ENCODE data around the gene GTF2B. TPM values are rescaled to one million over a fixed set of nuclear protein-coding genes. Genes with fewer than 3 reads are reported as not detected.
"Not testable (repeated sequence)": the region's sequence is repeated elsewhere in the genome, so short reads cannot be mapped to it uniquely, and the experiment has no call there.

The GTF2B gene
- total RNA-seq, 2 donors from 2014 or later: 38.8 to 39.3 TPM

DNA sequence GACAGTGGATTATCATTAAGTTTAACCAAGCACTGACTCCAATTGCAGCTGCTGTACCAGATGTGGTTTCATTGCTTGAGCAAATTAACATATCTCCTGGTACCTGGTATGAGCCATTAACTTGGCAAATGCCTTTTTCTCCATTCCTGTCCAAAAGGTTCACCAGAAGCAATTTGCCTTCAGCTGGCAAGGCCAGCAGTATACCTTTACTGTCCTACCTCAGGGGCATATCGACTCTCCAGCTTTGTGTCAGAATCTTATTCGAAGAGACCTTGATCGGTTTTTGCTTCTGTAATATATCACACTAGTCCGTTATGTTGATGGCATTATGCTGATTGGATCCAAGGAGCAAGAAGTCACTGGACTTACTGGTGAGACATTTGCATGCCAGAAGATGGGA, 9.5 kb upstream of the GTF2B start:
- Mint-ChIP-seq H3K4me1 (no peaks in the 10 kb centered on the region), H3K36me3 (ENCODE audit: low read depth) (no peaks in the 10 kb centered on the region), H3K4me3 (no peak overlapping the region), H3K27ac (no peak overlapping the region), H3K9me3 (no peaks in the 10 kb centered on the region), H3K27me3 (no peaks in the 10 kb centered on the region)
- no peak for ATAC-seq (replicated peaks)

DNA sequence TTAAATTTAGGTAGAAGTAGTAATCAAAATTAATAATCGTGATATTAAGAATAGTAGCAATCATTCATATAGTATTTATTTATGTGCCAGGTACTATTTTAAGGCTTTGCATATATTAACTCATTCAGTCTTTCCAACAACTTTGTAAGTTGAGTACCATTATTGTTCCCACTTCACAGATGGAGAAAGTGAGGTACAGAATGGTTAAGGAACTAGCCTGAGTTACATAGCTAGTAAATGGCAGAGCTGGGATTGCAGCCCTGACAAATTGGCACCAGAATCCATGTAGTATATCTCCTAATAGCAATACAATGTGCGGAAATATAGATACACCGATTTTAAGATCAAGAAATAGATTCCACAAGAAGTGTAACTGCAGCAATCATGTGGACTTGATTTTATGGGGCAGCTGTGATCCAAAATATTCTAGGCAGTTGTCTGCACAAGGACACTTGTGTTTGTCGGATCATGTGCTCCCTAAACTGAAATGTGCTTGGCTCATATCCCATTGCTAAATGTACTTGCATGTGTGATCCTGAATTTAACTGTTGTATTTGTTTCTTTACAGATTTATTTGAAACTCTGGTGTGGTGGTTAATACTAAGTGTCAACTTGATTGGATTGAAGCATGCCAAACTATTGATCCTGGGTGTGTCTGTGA, 5.8 kb upstream of the GTF2B start:
- Mint-ChIP-seq H3K27ac (no peak overlapping the region), H3K4me3 (no peak overlapping the region), H3K4me1 (peaks cover 4% of the 10 kb centered on the region), H3K27me3 (no peaks in the 10 kb centered on the region), H3K9me3 (no peaks in the 10 kb centered on the region), H3K36me3 (ENCODE audit: low read depth) (no peaks in the 10 kb centered on the region)
- ATAC-seq (replicated peaks): no peak

DNA sequence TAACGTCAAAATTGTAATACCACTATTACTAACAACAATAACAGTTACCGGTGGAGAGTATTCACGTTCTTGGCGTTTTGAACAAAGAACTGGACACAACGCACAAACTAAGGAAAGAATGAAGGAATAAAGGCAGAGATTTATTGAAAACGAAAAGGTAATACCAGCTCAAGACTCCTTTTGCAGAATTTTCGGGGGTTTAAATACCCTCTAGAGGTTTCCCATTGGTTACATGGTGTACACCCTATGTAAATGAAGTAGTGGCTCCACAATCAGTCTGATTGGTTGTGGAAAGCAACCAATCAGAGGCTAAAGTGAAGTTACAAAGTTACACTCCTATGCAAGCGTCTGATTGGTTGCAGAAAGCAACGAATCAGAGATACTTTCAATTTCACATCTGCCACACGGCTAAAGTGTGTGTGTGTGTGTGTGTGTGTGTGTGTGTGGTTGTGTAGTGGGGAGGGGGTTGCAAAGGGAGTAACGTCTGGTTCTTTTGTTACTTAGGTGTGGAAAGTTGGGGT, 1.1 kb upstream of the GTF2B start:
- Mint-ChIP-seq H3K36me3 (ENCODE audit: low read depth) (peaks cover 39% of the 10 kb centered on the region), H3K9me3 (no peaks in the 10 kb centered on the region), H3K4me3 (peak overlapping the region; percentile 92), H3K27me3 (no peaks in the 10 kb centered on the region), H3K27ac (peak overlapping the region; percentile 98), H3K4me1 (peaks cover 27% of the 10 kb centered on the region)
- peak; percentile 44 for ATAC-seq (replicated peaks)

DNA sequence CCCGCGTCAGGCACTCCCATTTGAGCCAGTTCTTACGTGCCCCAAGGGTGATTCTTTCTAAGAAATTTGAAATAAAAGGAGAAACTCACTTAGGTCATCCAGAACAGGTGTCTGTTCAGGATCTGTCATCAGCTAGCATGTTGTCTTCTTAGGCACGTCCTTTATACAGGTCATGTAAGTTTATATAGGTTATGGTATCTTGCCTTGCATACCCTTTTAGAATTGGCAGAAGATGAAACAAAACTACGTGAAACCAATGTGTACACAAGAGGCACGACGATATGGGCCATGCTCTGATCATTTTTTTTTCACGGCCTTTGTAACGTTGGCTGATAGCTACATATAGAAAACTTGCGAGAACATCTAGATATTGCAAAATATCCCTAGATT, 579 bp upstream of the GTF2B start:
- ATAC-seq (replicated peaks): peak; percentile 19
- Mint-ChIP-seq H3K4me1 (peaks cover 27% of the 10 kb centered on the region), H3K9me3 (no peaks in the 10 kb centered on the region), H3K36me3 (ENCODE audit: low read depth) (peaks cover 44% of the 10 kb centered on the region), H3K27me3 (no peaks in the 10 kb centered on the region), H3K4me3 (peak overlapping the region; percentile 92), H3K27ac (peak overlapping the region; percentile 98)

DNA sequence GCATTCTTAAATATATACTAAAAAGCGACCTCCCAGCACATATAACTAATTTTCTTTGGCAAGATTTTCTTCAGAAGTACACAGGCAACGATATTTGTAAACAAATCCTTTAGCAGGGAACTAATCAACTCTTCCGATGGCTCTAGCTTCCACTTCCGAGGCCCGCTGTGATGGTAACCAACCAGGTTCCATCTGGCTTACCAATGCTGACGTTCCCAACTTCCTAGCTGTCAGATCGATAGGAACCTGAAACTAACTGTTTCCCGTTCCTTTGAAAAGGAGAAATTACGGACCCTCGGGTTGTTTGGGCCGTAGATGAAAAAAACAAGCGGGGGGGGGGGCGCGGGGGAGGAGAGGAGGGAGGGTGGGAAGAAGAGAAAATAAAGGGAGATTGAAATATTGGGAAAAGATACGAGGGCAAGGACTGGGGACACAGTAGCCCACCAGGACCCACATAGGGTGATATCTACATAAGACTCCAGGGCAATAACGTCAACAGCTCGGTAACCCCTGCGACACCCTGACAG, 513 bp downstream of the GTF2B start:
- H3K36me3 Mint-ChIP-seq (ENCODE audit: low read depth): peaks cover 55% of the 10 kb centered on the region
- H3K4me3 Mint-ChIP-seq: peak overlapping the region; percentile 92
- peaks cover 27% of the 10 kb centered on the region for H3K4me1 Mint-ChIP-seq
- peak overlapping the region; percentile 98 for H3K27ac Mint-ChIP-seq
- no peaks in the 10 kb centered on the region for H3K27me3 Mint-ChIP-seq
- ATAC-seq (replicated peaks): peak; percentile 39
- no peaks in the 10 kb centered on the region for H3K9me3 Mint-ChIP-seq

DNA sequence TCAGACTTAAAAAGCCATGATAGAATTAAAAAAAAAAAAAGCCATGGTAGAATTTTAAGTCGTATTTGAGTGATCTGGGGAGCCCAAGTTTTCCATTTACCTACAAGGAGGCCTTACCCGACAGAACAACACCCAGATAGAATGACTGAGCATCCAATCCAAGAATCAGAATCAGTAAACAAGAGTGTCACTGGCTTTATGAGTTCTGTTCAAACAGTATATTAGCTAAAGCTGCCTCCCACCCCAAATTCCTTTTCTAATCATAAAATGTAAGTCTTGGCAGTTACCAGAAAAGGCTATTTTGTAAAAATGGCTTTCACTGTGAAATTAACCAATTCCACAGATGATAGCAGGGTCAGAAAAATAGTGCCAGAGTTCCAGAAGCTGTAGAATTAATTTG, 1.2 kb downstream of the GTF2B start:
- peaks cover 62% of the 10 kb centered on the region for H3K36me3 Mint-ChIP-seq (ENCODE audit: low read depth)
- H3K27ac Mint-ChIP-seq: peak overlapping the region; percentile 98
- peaks cover 27% of the 10 kb centered on the region for H3K4me1 Mint-ChIP-seq
- peak overlapping the region; percentile 92 for H3K4me3 Mint-ChIP-seq
- no peaks in the 10 kb centered on the region for H3K9me3 Mint-ChIP-seq
- no peaks in the 10 kb centered on the region for H3K27me3 Mint-ChIP-seq
- ATAC-seq (replicated peaks): no peak

DNA sequence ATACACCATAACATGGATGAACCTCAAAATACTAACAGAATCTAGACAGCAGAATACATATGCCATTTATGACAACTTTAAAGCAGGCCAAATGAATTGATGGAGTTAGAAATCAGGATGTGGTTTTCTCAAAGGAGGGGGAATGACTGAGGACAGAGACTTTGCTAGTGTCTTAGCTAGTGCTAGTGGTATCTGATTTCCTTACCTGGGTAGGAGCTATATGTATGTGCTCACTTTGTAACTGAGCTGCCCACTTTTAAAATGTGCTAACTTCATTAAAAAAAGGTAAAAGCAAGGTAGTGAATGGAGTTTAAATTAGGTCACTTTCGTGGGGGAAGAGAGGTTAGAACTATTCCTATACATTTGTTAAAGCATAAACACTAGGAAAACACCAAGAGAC, 2.6 kb downstream of the GTF2B start:
- Mint-ChIP-seq H3K9me3 (no peaks in the 10 kb centered on the region), H3K27ac (peak overlapping the region; percentile 77), H3K36me3 (ENCODE audit: low read depth) (peaks cover 76% of the 10 kb centered on the region), H3K4me1 (peaks cover 27% of the 10 kb centered on the region), H3K4me3 (peak overlapping the region; percentile 92), H3K27me3 (no peaks in the 10 kb centered on the region)
- ATAC-seq (replicated peaks): peak; percentile 22

DNA sequence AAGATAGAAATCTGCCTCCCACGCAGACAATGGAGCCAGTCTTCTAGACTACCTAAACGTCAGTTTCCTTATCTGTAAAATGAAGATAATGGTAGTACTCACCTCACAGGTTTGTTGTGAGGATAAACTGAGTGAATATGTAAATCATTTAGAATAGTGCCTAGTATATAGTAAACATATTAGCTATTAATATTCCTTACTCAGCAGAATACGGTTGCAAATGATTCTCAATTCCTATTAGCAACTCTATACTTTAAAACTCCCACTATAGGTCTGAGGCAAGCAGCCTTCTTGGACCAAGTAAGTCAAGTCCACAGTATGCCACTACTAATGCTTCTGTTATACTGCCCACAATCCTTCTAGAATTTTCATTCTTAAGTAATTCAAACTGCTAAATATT, 5.4 kb downstream of the GTF2B start:
- Mint-ChIP-seq H3K36me3 (ENCODE audit: low read depth) (peaks cover 95% of the 10 kb centered on the region), H3K9me3 (no peaks in the 10 kb centered on the region), H3K4me3 (no peak overlapping the region), H3K27ac (no peak overlapping the region), H3K4me1 (peaks cover 28% of the 10 kb centered on the region), H3K27me3 (no peaks in the 10 kb centered on the region)
- no peak for ATAC-seq (replicated peaks)

DNA sequence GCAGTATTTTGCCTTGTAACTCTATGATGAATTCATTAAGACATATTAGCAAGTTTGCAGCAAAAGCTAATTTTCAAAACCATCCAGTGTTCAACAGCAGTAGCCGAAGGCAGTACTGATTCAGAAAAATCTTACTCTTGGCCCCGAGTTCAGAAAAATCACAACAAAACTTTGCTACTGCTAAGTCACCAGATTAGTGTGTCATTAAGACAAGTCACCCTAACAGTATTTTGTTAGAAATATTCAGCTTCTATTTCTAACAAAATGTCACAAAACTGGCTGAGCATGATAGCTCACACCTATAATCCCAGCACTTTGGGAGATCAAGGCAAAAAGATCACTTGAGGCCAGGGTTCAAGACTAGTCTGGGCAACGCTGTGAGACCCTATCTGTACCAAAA, 8.2 kb downstream of the GTF2B start:
- Mint-ChIP-seq H3K4me1 (peaks cover 20% of the 10 kb centered on the region), H3K9me3 (no peaks in the 10 kb centered on the region), H3K36me3 (ENCODE audit: low read depth) (peaks cover 97% of the 10 kb centered on the region), H3K4me3 (peak overlapping the region; percentile 33), H3K27ac (no peak overlapping the region), H3K27me3 (no peaks in the 10 kb centered on the region)
- ATAC-seq (replicated peaks): no peak

DNA sequence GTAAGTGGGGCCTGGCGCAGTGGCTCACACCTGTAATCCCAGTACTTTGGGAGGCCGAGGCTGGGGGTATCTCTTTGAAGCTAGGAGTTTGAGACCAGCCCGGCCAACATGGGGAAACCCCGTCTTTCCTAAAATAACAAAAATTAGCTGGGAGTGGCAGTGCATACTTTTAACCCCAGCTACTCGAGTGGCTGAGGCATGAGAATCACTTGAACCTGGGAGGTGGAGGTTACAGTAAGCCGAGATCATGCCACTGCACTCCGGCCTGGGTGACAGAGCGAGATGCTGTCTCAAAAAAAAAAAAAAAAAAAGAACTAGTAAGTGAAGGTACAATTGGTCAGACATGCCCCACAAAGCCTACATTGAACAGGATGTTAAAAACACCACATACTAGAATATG, 10.7 kb downstream of the GTF2B start:
- not testable (repeated sequence) for H3K4me3 Mint-ChIP-seq; H3K27me3 Mint-ChIP-seq; ATAC-seq (replicated peaks); H3K27ac Mint-ChIP-seq; H3K9me3 Mint-ChIP-seq
- Mint-ChIP-seq H3K4me1 (peaks cover 25% of the 10 kb centered on the region), H3K36me3 (ENCODE audit: low read depth) (peaks cover 85% of the 10 kb centered on the region)

DNA sequence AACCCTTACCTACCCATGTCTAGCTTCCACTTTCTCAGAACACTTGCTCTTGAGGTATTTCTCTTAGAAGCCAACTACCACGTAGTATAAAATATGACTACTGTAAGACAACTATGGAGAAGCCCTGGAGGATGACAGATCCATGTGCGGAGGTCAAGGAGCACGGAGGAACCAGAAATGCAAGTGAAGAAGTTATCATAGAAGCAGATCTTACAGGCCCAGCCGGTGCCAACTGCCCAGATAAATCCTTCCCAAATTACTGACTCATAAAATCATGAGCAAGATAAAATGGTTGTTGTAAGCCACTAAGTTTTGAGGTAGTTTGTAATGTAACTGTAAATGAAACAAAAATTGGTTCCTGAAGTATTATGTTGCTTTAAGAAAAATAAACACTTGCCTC, 12.6 kb downstream of the GTF2B start:
- peaks cover 33% of the 10 kb centered on the region for H3K4me1 Mint-ChIP-seq
- no peaks in the 10 kb centered on the region for H3K9me3 Mint-ChIP-seq
- H3K27me3 Mint-ChIP-seq: no peaks in the 10 kb centered on the region
- ATAC-seq (replicated peaks): no peak
- no peak overlapping the region for H3K27ac Mint-ChIP-seq
- H3K4me3 Mint-ChIP-seq: no peak overlapping the region
- H3K36me3 Mint-ChIP-seq (ENCODE audit: low read depth): peaks cover 77% of the 10 kb centered on the region

DNA sequence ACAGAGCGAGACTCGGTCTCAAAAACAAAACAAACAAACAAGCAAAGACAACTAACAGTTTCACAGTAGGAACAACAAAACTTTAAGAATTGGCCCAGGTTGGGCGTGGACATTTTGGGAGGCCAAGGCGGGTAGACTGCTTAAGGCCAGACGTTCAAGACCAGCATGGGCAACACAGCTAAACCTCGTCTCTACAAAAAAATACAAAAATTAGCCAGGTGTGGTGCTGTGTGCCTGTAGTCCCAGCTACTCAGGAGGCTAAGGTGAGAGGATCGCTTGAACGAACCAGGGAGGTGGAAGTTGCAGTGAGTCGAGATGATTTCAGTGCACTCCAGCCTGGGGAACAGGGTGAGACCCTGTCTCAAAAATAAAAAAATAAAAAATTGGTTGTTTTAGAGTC, 13.5 kb downstream of the GTF2B start:
- Mint-ChIP-seq H3K9me3 (no peaks in the 10 kb centered on the region), H3K27me3 (no peaks in the 10 kb centered on the region), H3K4me3 (no peak overlapping the region), H3K4me1 (peaks cover 33% of the 10 kb centered on the region), H3K36me3 (ENCODE audit: low read depth) (peaks cover 74% of the 10 kb centered on the region), H3K27ac (no peak overlapping the region)
- no peak for ATAC-seq (replicated peaks)

DNA sequence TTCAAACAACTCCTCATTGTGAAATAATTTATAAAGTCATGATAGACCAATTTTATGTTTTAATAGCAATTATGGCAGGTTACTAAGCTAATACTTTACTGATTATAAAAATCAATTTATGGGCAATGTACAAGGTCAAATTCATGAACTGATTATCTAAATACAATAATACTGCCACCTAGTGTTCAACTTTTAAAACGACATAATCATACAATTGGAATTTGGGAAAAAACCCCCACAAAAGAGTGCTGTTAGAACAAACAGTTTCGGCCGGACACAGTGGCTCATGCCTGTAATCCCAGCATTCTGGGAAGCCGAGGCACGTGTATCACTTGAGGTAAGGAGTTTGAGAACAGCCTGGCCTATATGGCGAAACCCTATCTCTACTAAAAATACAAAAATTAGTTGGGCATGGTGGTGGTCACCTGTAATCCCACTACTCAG, 14.0 kb downstream of the GTF2B start:
- Mint-ChIP-seq H3K36me3 (ENCODE audit: low read depth) (peaks cover 74% of the 10 kb centered on the region), H3K27me3 (no peaks in the 10 kb centered on the region), H3K9me3 (no peaks in the 10 kb centered on the region), H3K4me3 (no peak overlapping the region), H3K4me1 (peaks cover 30% of the 10 kb centered on the region), H3K27ac (no peak overlapping the region)
- no peak for ATAC-seq (replicated peaks)

DNA sequence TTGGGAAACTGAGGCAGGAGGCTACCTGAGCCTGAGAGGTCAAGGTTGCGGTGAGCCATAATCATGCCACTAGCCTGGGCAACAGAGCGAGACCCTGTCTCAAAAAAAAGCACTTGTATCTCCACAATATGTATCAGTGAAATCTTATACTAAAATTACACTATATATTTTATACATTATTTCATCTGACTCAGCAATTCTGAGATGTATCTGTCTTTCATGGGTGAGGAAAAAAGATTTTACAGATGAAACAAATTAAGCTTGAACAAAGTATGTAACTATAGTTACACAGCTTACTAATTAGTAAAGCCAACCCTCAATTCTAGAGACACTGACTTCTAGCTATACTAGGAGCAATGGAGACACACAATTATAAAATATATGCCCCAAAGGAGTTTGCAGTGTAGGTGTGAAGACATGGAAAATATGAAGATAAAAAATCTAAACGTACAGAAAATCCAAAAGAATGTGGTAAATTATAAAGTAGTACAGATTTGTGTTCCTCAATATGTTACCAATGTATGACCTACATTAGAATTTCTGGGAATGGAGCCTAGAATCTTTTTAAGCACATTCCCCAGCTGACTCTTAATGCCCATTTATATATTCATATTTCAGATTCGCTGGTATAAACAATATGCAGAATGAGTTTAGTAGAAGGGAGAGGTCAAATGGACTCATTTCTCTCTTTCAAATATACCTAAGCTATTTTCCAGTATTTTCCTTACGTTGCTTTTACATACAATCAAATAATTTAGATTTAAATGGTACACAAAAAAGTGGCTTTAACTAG, 14.6 kb downstream of the GTF2B start:
- H3K9me3 Mint-ChIP-seq: no peaks in the 10 kb centered on the region
- peaks cover 25% of the 10 kb centered on the region for H3K4me1 Mint-ChIP-seq
- H3K36me3 Mint-ChIP-seq (ENCODE audit: low read depth): peaks cover 74% of the 10 kb centered on the region
- no peak overlapping the region for H3K27ac Mint-ChIP-seq
- no peaks in the 10 kb centered on the region for H3K27me3 Mint-ChIP-seq
- ATAC-seq (replicated peaks): no peak
- H3K4me3 Mint-ChIP-seq: no peak overlapping the region

DNA sequence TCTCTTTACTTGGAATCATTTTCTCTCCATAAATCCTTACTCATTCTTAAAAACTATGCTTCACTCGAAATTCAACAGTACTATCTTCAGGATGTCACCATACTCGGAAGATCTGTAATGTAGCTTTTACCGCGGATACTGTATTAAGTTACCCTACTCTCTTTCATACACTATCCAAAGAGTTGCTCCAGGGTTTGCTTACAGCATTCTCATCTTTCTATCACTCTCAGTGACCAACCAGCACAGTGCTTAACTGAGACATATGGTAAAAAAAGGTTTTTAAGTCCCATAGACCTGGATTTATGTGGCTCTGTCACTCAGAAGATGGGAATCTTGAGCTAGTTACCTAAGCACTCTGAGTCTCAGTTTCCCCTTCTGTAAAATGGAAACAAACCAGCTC, 15.8 kb downstream of the GTF2B start:
- H3K27me3 Mint-ChIP-seq: no peaks in the 10 kb centered on the region
- no peak for ATAC-seq (replicated peaks)
- H3K4me1 Mint-ChIP-seq: peaks cover 25% of the 10 kb centered on the region
- peaks cover 75% of the 10 kb centered on the region for H3K36me3 Mint-ChIP-seq (ENCODE audit: low read depth)
- peak overlapping the region; percentile 53 for H3K27ac Mint-ChIP-seq
- H3K9me3 Mint-ChIP-seq: no peaks in the 10 kb centered on the region
- no peak overlapping the region for H3K4me3 Mint-ChIP-seq

All from activated T-helper 17 cell treated with anti-CD3 and anti-CD28 coated beads, Interleukin-2, amount 50 U/mL, for 72 hours (primary cell).